Right kidney (tissue), 1 donor: ENCODE results near the gene SIPA1.
"Not testable (repeated sequence)": the region's sequence is repeated elsewhere in the genome, so short reads cannot be mapped to it uniquely, and the experiment has no call there.

Experiments used
- DNase-seq: peaks from one replicate; pipeline ENCODE4 v3.0.0-alpha.2; 2016

Gene SIPA1

DNA sequence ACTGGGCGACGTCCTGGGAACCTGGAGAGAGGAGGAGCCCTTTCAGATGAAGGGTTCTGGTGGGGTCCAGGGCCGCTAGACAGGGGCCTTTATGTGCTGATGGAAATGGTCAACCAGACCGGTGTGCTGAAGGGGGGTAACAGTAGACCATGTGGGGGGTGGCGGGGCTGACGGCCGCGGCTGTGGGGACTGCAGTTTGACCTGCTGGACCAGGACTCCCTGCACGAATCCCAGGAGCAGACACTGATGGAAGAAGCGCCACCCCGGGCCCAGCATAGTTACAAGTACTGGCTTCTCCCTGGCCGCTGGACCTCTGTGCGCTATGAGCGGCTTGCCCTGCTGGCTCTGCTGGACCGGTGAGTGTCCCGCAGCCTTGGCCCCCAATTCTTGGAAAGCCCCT, 15.9 kb upstream of the SIPA1 start:
- no peak for DNase-seq

DNA sequence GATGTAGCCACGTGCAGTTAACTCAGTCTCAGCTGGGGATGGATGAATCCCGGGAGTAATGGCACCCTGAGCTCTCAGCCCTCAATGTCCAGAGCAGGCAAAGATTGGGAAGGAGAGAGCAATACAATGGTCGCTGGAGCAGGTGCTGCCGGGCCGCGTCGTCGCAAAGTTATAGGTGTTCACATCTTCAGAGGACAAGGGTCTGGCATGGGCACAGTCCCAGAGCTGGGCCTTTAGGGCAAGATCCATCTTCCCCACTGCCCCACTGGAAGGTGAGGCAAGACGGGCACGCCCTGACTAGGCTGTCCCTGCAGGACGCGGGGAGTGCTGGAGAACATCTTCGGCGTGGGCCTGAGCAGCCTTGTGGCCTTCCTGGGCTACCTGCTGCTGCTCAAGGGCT, 14.7 kb upstream of the SIPA1 start:
- no peak for DNase-seq

- no peak for DNase-seq
Measured at GRCh38 chr11:65623852-65624616, 13.9 kb upstream of the SIPA1 start.

DNA sequence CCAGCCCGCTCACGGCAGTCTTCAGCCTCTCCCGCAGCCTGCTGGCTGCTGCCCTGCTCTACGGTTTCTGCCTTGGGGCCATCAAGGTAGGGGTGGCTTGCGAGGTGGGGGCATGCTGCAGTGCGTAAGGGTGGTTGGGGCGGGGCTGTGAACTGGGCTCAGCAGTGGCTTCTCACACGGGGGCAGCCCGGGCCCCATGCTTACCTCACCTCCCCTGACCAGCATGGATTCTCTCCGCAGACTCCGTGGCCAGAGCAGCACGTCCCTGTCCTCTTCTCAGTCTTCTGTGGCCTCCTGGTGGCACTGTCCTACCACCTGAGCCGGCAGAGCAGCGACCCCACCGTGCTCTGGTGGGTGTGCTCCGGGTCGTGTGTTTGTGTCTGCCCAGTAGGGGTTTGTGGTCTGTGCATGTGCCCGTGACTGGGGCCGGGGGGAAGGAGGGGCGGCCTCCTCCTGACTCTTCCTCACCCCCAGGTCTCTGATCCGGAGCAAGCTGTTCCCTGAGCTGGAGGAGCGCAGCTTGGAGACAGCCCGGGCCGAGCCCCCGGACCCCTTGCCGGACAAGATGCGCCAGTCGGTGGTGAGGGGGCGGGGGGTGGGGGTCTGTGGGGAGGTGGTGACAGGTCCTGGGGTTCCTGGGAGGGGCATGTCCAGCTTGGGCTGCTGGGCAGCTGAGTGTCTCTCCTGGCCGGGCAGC, 12.8 kb upstream of the SIPA1 start:
- no peak for DNase-seq

- no peak for DNase-seq
Measured at GRCh38 chr11:65625628-65626342, 12.1 kb upstream of the SIPA1 start.

GRCh38 chr11:65627202-65627601, 10.7 kb upstream of the SIPA1 start:
- DNase-seq, result no peak

DNA sequence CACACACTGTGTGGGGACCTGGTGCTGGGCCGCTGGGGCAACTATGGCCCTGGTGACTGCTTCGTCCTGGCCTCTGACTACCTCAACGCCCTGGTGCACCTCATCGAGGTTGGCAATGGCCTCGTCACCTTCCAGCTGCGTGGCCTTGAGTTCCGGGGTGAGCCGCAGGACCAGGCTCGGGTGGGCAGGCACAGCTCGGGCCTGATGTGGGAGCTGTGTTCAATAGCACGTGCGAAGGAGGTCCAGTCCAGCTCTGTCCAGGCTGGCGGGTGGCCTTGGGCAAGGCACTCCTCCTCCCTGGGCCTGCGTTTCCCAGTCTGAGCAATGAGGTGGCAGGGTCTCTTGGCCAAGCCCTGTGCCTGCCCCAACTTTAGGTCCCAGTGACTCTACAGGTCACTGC, 8.3 kb upstream of the SIPA1 start:
- no peak for DNase-seq

- DNase-seq, result no peak
Measured at GRCh38 chr11:65630215-65630614, 7.7 kb upstream of the SIPA1 start.

DNA sequence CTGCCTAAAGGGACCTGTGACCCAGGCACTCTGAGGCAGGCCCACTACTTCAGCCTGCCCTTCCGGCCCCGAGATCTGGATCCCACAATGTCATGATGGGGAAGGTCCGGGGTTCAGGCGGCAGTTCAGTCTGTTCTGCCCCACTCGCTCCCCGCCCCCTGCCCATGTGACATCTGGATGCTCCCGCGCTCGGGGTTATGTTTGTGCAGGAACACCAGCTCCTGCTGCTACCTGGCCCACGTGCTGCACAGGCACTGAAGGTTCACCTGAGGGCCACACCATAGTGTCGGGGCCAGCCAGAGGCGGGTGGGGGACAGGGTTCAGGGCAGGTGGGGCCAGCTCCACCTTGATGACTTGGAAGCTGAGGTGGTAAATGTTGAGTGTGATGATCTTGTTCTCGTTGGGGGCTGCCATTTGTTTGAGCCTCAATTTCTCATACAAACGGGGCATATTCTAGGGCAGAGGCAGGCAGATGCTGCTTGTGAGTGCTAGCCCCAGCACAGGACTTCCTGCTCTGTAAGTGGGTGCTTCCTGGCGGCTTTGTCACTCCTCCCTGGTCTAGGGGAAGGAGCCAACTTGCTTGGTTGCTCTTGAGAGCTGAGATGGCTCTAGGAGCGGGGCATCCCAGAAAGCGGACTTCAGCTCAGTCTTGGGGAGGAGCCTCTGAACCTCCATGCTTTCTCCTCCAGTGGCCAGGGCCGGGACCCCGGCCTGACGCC, 4.4 kb upstream of the SIPA1 start:
- no peak for DNase-seq

DNA sequence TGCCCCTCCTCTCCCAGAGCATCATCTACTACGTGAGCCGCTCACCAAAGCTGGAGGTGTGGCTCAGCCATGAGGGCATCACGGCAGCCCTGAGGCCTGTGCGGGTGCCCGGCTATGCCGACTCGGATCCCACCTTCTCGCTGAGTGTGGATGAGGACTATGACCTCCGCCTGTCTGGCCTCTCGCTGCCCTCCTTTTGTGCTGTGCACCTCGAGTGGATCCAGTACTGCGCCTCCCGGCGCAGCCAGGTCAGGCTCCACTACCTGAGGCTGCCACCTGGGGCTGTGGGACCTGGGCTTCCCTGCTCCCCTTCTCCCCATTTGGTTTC, 3.8 kb upstream of the SIPA1 start:
- DNase-seq, result no peak

DNA sequence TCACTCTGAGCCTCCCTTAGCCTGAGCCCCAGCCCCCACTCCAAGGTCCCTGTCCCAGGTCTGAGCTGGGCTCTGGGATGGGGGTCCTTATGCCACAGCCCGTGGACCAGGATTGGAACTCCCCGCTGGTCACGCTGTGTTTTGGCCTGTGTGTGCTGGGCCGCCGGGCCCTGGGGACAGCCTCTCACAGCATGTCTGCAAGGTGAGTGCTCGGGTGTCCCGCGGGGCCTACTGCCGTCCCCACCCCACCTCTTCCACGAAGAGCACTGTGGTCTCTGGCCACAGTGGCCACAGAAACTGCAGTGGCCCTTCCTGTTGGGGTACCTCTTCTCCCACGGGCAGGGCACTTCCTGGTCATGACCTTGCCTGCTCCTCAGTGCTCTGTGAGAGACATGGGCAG, 3.5 kb upstream of the SIPA1 start:
- no peak for DNase-seq

DNA sequence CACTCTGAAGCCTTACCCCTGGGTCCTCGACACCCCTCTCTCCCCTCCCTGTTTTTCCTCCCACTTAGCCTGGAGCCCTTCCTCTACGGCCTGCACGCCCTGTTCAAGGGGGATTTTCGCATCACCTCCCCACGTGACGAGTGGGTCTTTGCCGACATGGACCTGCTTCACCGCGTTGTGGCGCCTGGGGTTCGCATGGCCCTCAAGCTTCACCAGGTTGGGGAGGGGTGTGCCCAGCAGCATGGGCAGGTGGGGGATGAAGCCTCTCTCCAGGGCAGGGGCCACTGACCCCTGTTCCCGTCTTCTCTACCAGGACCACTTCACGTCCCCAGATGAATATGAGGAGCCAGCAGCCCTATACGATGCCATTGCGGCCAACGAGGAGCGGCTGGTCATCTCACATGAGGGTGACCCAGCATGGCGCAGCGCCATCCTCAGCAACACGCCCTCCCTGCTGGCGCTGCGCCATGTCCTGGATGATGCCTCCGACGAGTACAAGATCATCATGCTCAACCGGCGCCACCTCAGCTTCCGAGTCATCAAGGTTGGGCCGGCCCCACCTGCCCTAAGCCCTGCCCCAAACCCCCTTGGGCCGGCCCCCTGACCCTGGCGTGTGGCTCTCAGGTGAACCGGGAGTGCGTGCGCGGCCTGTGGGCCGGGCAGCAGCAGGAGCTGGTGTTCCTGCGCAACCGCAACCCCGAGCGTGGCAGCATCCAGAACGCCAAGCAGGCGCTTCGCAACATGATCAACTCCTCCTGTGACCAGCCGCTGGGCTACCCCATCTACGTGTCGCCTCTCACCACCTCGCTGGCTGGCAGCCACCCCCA, 2.8 kb upstream of the SIPA1 start:
- no peak for DNase-seq

- no peak for DNase-seq
Measured at GRCh38 chr11:65636108-65637031, 1.5 kb upstream of the SIPA1 start.

- no peak for DNase-seq
Measured at GRCh38 chr11:65637032-65637557, 806 bp upstream of the SIPA1 start.

- not testable (repeated sequence) for DNase-seq
Measured at GRCh38 chr11:65639228-65639597, 1.3 kb downstream of the SIPA1 start.

DNA sequence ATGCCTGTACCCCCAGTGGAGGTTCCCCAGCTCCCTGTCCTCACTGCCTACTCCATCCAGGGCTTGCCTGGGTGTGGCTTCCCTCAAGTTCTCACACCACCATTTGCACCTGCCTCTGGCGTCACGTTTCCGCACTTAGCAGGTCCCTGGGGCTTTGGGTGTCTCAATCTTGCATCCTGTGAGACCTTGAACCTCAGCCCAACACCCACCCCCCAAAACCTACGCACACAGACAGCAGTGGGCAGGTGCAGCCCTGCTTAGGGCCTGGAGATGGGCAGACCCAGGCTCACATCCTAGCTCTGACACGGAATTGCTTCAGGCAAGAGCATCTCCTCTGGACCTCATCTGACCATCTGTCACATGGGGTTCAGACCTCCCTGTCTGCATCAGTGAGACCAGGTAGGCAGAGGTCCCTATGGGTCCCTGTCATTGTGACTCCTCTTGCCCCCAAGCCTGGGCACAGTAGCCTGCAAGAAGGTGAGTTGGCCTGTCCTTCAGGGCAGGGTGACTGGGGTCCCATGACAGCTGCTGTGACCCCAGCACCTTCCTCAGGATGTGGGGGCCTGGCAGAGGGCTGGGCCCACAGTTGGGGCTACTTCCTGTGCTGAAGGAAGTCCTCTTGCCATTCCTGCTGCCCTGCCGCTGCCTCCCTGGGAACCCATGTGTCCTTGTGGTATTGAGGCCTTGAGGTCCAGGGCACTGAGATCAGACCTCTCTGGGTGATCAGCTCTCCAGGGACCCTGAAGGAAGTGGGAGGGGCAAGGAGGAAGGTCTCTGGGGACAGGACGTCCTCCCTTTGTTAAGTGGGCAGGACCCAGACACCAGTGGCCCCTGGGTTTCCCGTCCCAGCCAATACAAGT, 2.0 kb downstream of the SIPA1 start:
- no peak for DNase-seq

DNA sequence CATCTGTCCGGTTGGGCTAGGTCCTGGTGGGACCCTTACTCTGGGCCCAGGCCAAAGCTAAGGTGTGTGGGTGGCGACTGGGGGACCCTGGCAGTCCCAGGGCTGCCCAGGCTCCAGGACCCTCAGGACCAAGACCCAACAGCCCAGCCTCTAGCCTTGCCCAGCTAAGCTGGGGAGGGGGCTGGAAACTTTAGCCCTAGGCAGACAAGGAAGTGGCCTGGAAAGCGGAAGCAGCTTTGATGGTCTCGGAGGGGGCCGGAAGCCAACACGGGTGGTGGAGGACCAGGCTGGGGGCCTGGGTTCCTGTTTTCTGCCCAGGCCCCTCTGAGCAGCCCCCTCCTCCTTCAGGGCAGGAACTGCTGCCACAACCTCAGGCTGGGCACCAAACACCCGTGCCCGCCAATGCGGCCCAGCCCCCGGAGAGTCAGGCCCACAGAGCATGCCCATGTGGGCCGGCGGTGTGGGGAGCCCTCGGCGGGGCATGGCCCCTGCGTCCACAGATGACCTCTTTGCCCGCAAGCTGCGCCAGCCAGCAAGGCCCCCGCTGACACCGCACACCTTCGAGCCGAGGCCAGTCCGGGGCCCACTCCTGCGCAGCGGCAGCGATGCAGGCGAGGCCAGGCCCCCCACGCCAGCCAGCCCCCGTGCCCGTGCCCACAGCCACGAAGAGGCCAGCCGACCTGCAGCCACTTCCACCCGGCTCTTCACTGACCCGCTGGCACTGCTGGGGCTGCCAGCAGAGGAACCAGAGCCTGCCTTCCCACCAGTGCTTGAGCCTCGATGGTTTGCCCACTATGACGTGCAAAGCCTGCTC, 2.8 kb downstream of the SIPA1 start:
- DNase-seq, result no peak

- DNase-seq, result no peak
Measured at GRCh38 chr11:65641297-65642013, 3.6 kb downstream of the SIPA1 start.
